ENCODE results near the gene F11R. TPM values are rescaled to one million over a fixed set of nuclear protein-coding genes. Genes with fewer than 3 reads are reported as not detected.
"Not testable (repeated sequence)": the region's sequence is repeated elsewhere in the genome, so short reads cannot be mapped to it uniquely, and the experiment has no call there.

F11R gene
- total and polyA plus RNA-seq, 12 donors, result 7.1 to 22.7 (median 10.1) TPM

DNA sequence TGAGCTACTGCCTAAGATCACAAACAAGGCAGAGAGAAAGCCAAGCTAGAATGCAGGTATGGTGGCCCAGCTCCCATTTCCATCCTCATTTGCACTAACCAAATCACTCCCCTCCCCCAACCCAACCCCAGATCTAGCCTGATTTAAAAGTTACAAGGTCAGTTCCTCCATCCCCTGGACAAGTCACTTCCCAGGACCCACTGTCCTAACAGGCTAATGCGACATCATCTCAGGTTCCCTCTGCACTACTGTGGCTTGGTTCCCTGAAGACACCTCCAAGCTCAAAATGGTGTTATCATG, 2.4 kb downstream of the F11R start:
- intact Hi-C loops (cut with DNase I), result loop anchor here in 1 of 10 donors (2.0 kb wide), 1 partner anchor 26 kb away; the partner anchor contains the start of gene USF1
- 87 to 94% methylated on average over 1 of the region's 1 CpG for WGBS, 2 donors
- Histone ChIP-seq H3K4me1 (peaks cover 0 to 72% (median 30%) of the 10 kb centered on the region in 9 donors), H3K27me3 (peaks cover 0 to 11% (median 0%) of the 10 kb centered on the region in 7 donors), H3K36me3 (no peaks in the 10 kb centered on the region), H3K27ac (peak overlapping the region in 9 of 10 donors; percentile 46 to 97 (median 90)), H3K9me3 (no peaks in the 10 kb centered on the region), H3K4me3 (peak overlapping the region in 2 of 10 donors; percentile 68 to 69)
- TF ChIP-seq, protein P1, sequence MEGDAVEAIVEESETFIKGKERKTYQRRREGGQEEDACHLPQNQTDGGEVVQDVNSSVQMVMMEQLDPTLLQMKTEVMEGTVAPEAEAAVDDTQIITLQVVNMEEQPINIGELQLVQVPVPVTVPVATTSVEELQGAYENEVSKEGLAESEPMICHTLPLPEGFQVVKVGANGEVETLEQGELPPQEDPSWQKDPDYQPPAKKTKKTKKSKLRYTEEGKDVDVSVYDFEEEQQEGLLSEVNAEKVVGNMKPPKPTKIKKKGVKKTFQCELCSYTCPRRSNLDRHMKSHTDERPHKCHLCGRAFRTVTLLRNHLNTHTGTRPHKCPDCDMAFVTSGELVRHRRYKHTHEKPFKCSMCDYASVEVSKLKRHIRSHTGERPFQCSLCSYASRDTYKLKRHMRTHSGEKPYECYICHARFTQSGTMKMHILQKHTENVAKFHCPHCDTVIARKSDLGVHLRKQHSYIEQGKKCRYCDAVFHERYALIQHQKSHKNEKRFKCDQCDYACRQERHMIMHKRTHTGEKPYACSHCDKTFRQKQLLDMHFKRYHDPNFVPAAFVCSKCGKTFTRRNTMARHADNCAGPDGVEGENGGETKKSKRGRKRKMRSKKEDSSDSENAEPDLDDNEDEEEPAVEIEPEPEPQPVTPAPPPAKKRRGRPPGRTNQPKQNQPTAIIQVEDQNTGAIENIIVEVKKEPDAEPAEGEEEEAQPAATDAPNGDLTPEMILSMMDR (IDR thresholded peaks at IDR 0.05), result no peak
- DNase-seq, result no peak
- no peak for ATAC-seq

DNA sequence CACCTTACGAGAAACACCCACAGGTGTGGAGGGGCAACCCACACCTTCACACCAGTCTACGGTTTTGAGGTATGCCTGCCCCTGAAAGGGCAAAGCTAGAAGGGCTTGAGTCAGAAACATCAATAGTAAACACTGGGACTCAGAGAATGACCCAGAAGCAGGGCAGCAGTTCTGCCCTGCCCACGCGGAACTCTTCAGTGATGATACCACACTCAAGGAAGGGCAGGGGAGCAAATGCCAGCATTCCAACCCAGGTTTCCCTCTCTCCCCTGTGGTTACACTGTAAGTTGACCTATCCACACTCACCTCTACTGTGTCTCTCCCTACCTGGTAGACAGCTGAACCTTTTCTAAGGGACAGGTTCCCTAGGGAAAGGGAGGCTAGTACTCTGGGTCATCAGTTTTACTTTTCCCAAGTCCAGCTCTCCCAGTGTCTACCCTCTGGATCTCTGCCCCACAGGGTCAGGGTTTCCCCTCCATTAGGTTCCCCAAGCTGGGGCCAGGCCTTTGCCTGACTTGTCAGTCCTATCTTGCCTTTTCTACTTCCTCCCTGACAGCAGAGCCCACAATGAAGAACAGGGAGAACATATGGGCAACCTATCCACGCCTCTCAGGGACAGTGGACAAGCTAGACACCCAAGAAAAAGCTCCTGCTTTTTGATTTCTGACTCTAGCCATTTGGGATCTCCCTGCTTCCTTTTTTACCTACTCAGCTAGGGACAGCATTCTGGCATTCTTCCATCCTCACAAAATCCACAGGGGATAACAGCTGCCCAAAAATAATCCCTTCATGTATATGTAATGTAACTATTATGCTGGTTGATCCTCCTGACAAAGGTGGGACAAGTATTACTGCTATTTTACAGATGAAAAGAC, 3.0 kb downstream of the F11R start:
- intact Hi-C loops (cut with DNase I), result loop anchor here in 1 of 10 donors (2.0 kb wide), 1 partner anchor 27 kb away; the partner anchor contains the start of gene USF1
- peak overlapping the region in 7 of 10 donors; percentile 1 to 97 (median 90) for H3K27ac ChIP-seq
- H3K27me3 ChIP-seq, result peaks cover 0 to 7% (median 0%) of the 10 kb centered on the region in 7 donors
- ATAC-seq (no peak), DNase-seq (no peak)
- WGBS, 2 donors, result 87% methylated on average over 5 of the region's 5 CpGs
- no peaks in the 10 kb centered on the region for H3K36me3 ChIP-seq
- H3K4me1 ChIP-seq, result peaks cover 0 to 78% (median 35%) of the 10 kb centered on the region in 9 donors
- TF ChIP-seq, protein P1 (IDR thresholded peaks at IDR 0.05), result no peak
- H3K9me3 ChIP-seq, result no peaks in the 10 kb centered on the region
- no peak overlapping the region for H3K4me3 ChIP-seq

DNA sequence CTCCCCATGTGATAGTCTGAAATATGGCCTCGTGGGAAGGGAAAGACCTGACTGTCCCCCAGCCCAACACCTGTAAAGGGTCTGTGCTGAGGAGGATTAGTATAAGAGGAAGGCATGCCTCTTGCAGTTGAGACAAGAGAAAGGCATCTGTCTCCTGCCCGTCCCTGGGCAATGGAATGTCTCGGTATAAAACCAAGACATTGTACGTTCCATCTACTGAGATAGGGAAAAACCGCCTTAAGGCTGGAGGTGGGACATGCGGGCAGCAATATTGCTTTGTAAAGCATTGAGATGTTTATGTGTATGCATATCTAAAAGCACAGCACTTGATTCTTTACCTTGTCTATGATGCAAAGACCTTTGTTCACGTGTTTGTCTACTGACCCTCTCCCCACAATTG, 3.8 kb downstream of the F11R start:
- ATAC-seq, result not testable (repeated sequence)

DNA sequence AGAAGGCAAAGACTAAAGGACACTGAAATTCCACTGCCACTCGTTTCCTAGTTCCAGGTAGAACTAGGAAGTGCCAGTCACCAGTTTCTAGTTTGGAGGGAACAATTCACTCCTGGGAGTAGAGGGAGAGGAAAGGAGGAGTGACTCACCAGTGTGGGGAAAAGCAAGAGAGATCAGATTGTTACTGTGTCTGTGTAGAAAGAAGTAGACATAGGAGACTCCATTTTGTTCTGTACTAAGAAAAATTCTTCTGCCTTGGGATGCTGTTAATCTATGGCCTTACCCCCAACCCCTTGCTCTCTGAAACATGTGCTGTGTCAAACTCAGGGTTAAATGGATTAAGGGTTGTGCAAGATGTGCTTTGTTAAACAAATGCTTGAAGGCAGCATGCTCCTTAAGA, 4.3 kb downstream of the F11R start:
- intact Hi-C loops (cut with DNase I); ATAC-seq: not testable (repeated sequence)
- 49 to 67% methylated on average over 1 of the region's 1 CpG for WGBS, 2 donors

More for the DNA sequence above, 3.8 kb downstream of the F11R start:
- H3K27me3 ChIP-seq; DNase-seq; H3K4me3 ChIP-seq; H3K9me3 ChIP-seq; intact Hi-C loops (cut with DNase I); H3K36me3 ChIP-seq: not testable (repeated sequence)
- H3K4me1 ChIP-seq, result peaks cover 0 to 86% (median 39%) of the 10 kb centered on the region in 9 donors
- H3K27ac ChIP-seq, result peak overlapping the region in 1 of 10 donors; percentile 97
- 71 to 82% methylated on average over 6 of the region's 7 CpGs for WGBS, 2 donors

DNA sequence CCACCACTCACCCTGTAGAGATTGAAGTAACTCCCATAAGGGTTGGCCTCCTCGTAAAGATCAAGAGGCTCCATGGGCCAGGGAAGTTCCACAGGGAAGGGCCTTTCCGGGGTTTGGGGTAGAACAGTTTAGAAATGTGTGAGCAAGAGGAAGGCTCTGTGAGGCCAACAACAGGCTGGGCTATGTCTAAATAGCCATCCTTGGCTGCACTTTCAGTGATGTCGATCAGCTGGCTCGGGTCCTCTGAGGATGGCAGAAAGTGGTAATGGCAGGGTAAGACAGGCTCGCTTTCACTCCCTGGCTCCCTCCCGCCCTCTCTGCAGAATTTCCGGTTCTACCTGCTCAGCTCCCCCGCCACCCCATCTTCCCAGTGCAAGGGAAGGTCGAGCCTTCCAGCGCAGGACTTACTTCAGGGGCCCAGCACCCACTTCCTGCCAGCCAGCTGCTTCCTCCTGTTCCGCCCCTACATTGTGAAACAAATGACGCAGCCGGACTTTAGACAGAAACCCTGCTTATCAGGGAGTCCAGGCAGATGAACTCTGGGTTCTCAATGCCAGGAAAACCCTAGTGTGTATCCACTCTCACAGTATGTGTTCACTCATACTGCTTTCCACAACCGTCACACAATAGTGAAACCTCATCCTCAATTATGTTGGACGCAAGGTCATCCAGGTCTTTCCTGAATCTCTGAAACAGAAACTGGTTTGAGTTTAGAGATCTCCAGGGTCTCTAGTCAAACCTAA, 7.3 kb downstream of the F11R start:
- Histone ChIP-seq H3K27me3 (no peaks in the 10 kb centered on the region), H3K9me3 (no peaks in the 10 kb centered on the region), H3K27ac (peak overlapping the region; percentile 80 to 95 (median 86)), H3K36me3 (no peaks in the 10 kb centered on the region), H3K4me3 (peak overlapping the region in 7 of 10 donors; percentile 8 to 43 (median 29)), H3K4me1 (peaks cover 0 to 62% (median 28%) of the 10 kb centered on the region in 9 donors)
- DNase-seq (peak; percentile 70 to 90), ATAC-seq (peak; percentile 91 to 97 (median 96))
- intact Hi-C loops (cut with DNase I), result no loop called here
- TF ChIP-seq, protein P1 (IDR thresholded peaks at IDR 0.05), result no peak
- 39 to 43% methylated on average over 15 of the region's 15 CpGs for WGBS, 2 donors

More for the DNA sequence above, 4.3 kb downstream of the F11R start:
- not testable (repeated sequence) for H3K4me3 ChIP-seq, H3K27me3 ChIP-seq, DNase-seq, H3K9me3 ChIP-seq, H3K36me3 ChIP-seq
- Histone ChIP-seq H3K4me1 (peaks cover 0 to 83% (median 39%) of the 10 kb centered on the region in 9 donors), H3K27ac (peak overlapping the region in 1 of 10 donors; percentile 43)

Measured in heart right ventricle (tissue), 16 donors.